Activated CD4-positive, alpha-beta T cell treated with anti-CD3 and anti-CD28 coated beads for 36 hours (primary cell): Measurements from ENCODE around the gene HSPA14. TPM values are rescaled to one million over a fixed set of nuclear protein-coding genes. Genes with fewer than 3 reads are reported as not detected.
A peak's percentile ranks its signal among the peaks of the same experiment; 100 is the strongest.
"Not testable (repeated sequence)": the region's sequence is repeated elsewhere in the genome, so short reads cannot be mapped to it uniquely, and the experiment has no call there.

ENCODE experiments used
- ATAC-seq: fragments of 200-7000 bp; cut with Tn5 transposase; one replicate; pipeline ENCODE4 v1.10.0; 2021; ENCODE audit warnings: mild to moderate bottlenecking, moderate library complexity
- CTCF ChIA-PET: fragments of 350-600 bp; sonication (Branson Sonifier 250); formaldehyde crosslinking; loops from one replicate; lab custom pipeline; 2021; ENCODE audit warnings: antibody characterized with exemption; lab: Charles Lee
- POLR2A ChIA-PET: fragments of 350-600 bp; sonication (Branson Sonifier 250); formaldehyde crosslinking; loops from one replicate; lab custom pipeline; 2021; ENCODE audit warnings: antibody characterized with exemption, inconsistent platforms; lab: Charles Lee
- DNase-seq: peaks from one replicate; pipeline ENCODE4 v3.0.0-alpha.2; 2020
- H3K27ac Mint-ChIP-seq: one replicate; pipeline ENCODE4 v1.8.0; 2021; ENCODE audit warnings: mixed read lengths
- H3K27me3 Mint-ChIP-seq: one replicate; pipeline ENCODE4 v1.8.0; 2021; ENCODE audit warnings: mixed read lengths
- H3K36me3 Mint-ChIP-seq: one replicate; pipeline ENCODE4 v1.8.0; 2021; ENCODE audit warnings: low read depth, mixed read lengths
- H3K4me1 Mint-ChIP-seq: one replicate; pipeline ENCODE4 v1.8.0; 2021; ENCODE audit warnings: mixed read lengths
- H3K4me3 Mint-ChIP-seq: one replicate; pipeline ENCODE4 v1.8.0; 2021; ENCODE audit warnings: mild to moderate bottlenecking, moderate library complexity, mixed read lengths
- H3K9me3 Mint-ChIP-seq: one replicate; pipeline ENCODE4 v1.8.0; 2021; ENCODE audit warnings: low read depth, mixed read lengths
- intact Hi-C, 2 experiments: fragments of 100-400 bp; cut with DNase I in 1 of 2; cut with micrococcal nuclease in 1 of 2; formaldehyde crosslinking; loops; one replicate each; pipeline versions ENCODE4 v1.14.2 to v1.15.1; 2022 to 2024; cut with DNase I, micrococcal nuclease
- total RNA-seq, 2 experiments: library from RNA; stranded (reverse); gene quantifications; one replicate each; pipeline ENCODE4 v1.2.3, GENCODE V29; 2021

Gene HSPA14
- total RNA-seq, 2 experiments from 2014 or later: 26.1 to 36.0 TPM

- no peak for DNase-seq
- CTCF ChIA-PET: interaction anchor here (0.5 to 1.0 kb wide), 3 partner anchors 11 to 574 kb away, joined by 3 to 4 read pairs (median 3); no protein-coding TSS in a partner anchor
- Mint-ChIP-seq H3K27me3 (no peaks in the 10 kb centered on the region), H3K4me1 (no peaks in the 10 kb centered on the region), H3K9me3 (no peaks in the 10 kb centered on the region), H3K4me3 (no peak overlapping the region), H3K36me3 (peaks cover 44% of the 10 kb centered on the region), H3K27ac (no peak overlapping the region)
- POLR2A ChIA-PET: interaction anchor here (0.6 kb wide), 1 partner anchor 17 kb away, joined by 3 read pairs; no protein-coding TSS in a partner anchor
- no peak for ATAC-seq
- intact Hi-C loops: no loop called here
Observed at GRCh38 chr10:14860791-14861190, 22.7 kb downstream of the HSPA14 start.

GRCh38 chr10:14864466-14864865, 26.4 kb downstream of the HSPA14 start:
- H3K4me1 Mint-ChIP-seq, H3K27ac Mint-ChIP-seq, intact Hi-C loops, ATAC-seq, H3K9me3 Mint-ChIP-seq, POLR2A ChIA-PET, CTCF ChIA-PET, H3K27me3 Mint-ChIP-seq, DNase-seq, H3K4me3 Mint-ChIP-seq: not testable (repeated sequence)
- H3K36me3 Mint-ChIP-seq: peaks cover 42% of the 10 kb centered on the region

GRCh38 chr10:14864871-14865270, 26.8 kb downstream of the HSPA14 start:
- H3K27me3 Mint-ChIP-seq, H3K4me1 Mint-ChIP-seq, POLR2A ChIA-PET, H3K9me3 Mint-ChIP-seq, H3K4me3 Mint-ChIP-seq, intact Hi-C loops, DNase-seq, H3K27ac Mint-ChIP-seq, ATAC-seq: not testable (repeated sequence)
- CTCF ChIA-PET: interaction anchor here (0.6 kb wide), 1 partner anchor 18 kb away, joined by 5 read pairs; no protein-coding TSS in a partner anchor
- peaks cover 45% of the 10 kb centered on the region for H3K36me3 Mint-ChIP-seq

GRCh38 chr10:14873090-14873760, 35.1 kb downstream of the HSPA14 start:
- Mint-ChIP-seq H3K27me3 (no peaks in the 10 kb centered on the region), H3K9me3 (no peaks in the 10 kb centered on the region), H3K4me1 (peaks cover 14% of the 10 kb centered on the region), H3K36me3 (peaks cover 9% of the 10 kb centered on the region), H3K27ac (no peak overlapping the region), H3K4me3 (no peak overlapping the region)
- POLR2A ChIA-PET: interaction anchor here (0.6 kb wide), 1 partner anchor 37 kb away, joined by 5 read pairs; no protein-coding TSS in a partner anchor
- ATAC-seq: no peak
- intact Hi-C loops: no loop called here
- CTCF ChIA-PET: interaction anchor here (1.2 kb wide), 1 partner anchor 294 kb away, joined by 3 read pairs; no protein-coding TSS in a partner anchor
- no peak for DNase-seq

GRCh38 chr10:14875941-14876340, 37.8 kb downstream of the HSPA14 start:
- H3K27me3 Mint-ChIP-seq: no peaks in the 10 kb centered on the region

GRCh38 chr10:14876764-14877163, 38.7 kb downstream of the HSPA14 start:
- H3K4me3 Mint-ChIP-seq: peak overlapping the region; percentile 97
- H3K36me3 Mint-ChIP-seq: peaks cover 8% of the 10 kb centered on the region
- no peak overlapping the region for H3K27ac Mint-ChIP-seq
- no peak for ATAC-seq
- intact Hi-C loops: loop anchor here (5.0 kb wide), 3 partner anchors 289 to 1289 kb away; partner anchors contain the start of gene PRPF18 (in 1 of the 2)
- no peaks in the 10 kb centered on the region for H3K9me3 Mint-ChIP-seq
- ChIA-PET CTCF (no interaction called here), POLR2A (no interaction called here)
- H3K4me1 Mint-ChIP-seq: peaks cover 26% of the 10 kb centered on the region
- no peaks in the 10 kb centered on the region for H3K27me3 Mint-ChIP-seq
- no peak for DNase-seq

More at GRCh38 chr10:14875941-14876340, 37.8 kb downstream of the HSPA14 start:
- intact Hi-C loops: loop anchor here (5.0 kb wide), 3 partner anchors 289 to 1289 kb away; partner anchors contain the start of gene PRPF18 (in 1 of the 2)
- H3K4me3 Mint-ChIP-seq: no peak overlapping the region
- ChIA-PET CTCF (interaction anchor here (0.6 kb wide), 1 partner anchor 11 kb away, joined by 3 read pairs; no protein-coding TSS in a partner anchor), POLR2A (no interaction called here)
- no peaks in the 10 kb centered on the region for H3K9me3 Mint-ChIP-seq
- H3K36me3 Mint-ChIP-seq: peaks cover 8% of the 10 kb centered on the region
- no peak for DNase-seq
- H3K27ac Mint-ChIP-seq: no peak overlapping the region
- ATAC-seq: no peak
- H3K4me1 Mint-ChIP-seq: peaks cover 24% of the 10 kb centered on the region

GRCh38 chr10:14878266-14879123, 40.4 kb downstream of the HSPA14 start, which contains the start of gene SUV39H2:
Gene SUV39H2, plus strand, starts transcription at chr10:14878866. Its CDS starts 23 bp downstream, at chr10:14878889.
- Mint-ChIP-seq H3K4me1 (peaks cover 36% of the 10 kb centered on the region), H3K36me3 (peaks cover 19% of the 10 kb centered on the region), H3K4me3 (peak within 1 kb of the TSS; percentile 97), H3K27me3 (no peaks in the 10 kb centered on the region), H3K27ac (peak within 1 kb of the TSS; percentile 93), H3K9me3 (no peaks in the 10 kb centered on the region)
- ChIA-PET POLR2A (interaction anchor here (0.6 to 3.2 kb wide), 11 partner anchors 17 to 693 kb away, joined by 3 to 24 read pairs (median 3); partner anchors contain the start of genes CDNF, DCLRE1C, HSPA14 and MEIG1), CTCF (interaction anchor here (0.7 to 1.2 kb wide), 7 partner anchors 21 to 342 kb away, joined by 3 to 8 read pairs (median 3); partner anchors contain the start of genes CDNF, HSPA14 and MSANTD7)
- DNase-seq (peak; percentile 97), ATAC-seq (peak; percentile 92)
- intact Hi-C loops: loop anchor here (1.0 to 5.0 kb wide), 10 partner anchors 40 to 1291 kb away; partner anchors contain the start of genes CDNF (in 2 of the 2), DCLRE1C (in 2 of the 2), HSPA14 (in 2 of the 2) and MEIG1 (in 2 of the 2)

- DNase-seq (peak; percentile 58), ATAC-seq (peak; percentile 4)
- ChIA-PET CTCF (interaction anchor here (0.7 to 2.2 kb wide), 8 partner anchors 10 to 342 kb away, joined by 3 to 8 read pairs (median 4); partner anchors contain the start of genes CDNF, DCLRE1C, HSPA14 and MSANTD7), POLR2A (interaction anchor here (0.7 to 3.2 kb wide), 9 partner anchors 36 to 694 kb away, joined by 3 to 24 read pairs (median 4); partner anchors contain the start of genes CDNF, DCLRE1C, HSPA14 and MEIG1)
- no peaks in the 10 kb centered on the region for H3K9me3 Mint-ChIP-seq
- no peaks in the 10 kb centered on the region for H3K27me3 Mint-ChIP-seq
- H3K36me3 Mint-ChIP-seq: peaks cover 19% of the 10 kb centered on the region
- peak overlapping the region; percentile 97 for H3K4me3 Mint-ChIP-seq
- peaks cover 35% of the 10 kb centered on the region for H3K4me1 Mint-ChIP-seq
- peak overlapping the region; percentile 90 for H3K27ac Mint-ChIP-seq
- intact Hi-C loops: loop anchor here (5.0 kb wide), 3 partner anchors 292 to 1292 kb away; partner anchors contain the start of gene PRPF18 (in 1 of the 2)
Observed at GRCh38 chr10:14879124-14879927, 41.2 kb downstream of the HSPA14 start.

- Mint-ChIP-seq H3K4me1 (peaks cover 35% of the 10 kb centered on the region), H3K9me3 (no peaks in the 10 kb centered on the region), H3K27ac (peak overlapping the region; percentile 90), H3K4me3 (peak overlapping the region; percentile 97), H3K36me3 (peaks cover 19% of the 10 kb centered on the region), H3K27me3 (no peaks in the 10 kb centered on the region)
- intact Hi-C loops: loop anchor here (5.0 to 10.0 kb wide), 4 partner anchors 293 to 1293 kb away; partner anchors contain the start of gene PRPF18 (in 1 of the 2)
- no peak for ATAC-seq
- no peak for DNase-seq
- CTCF ChIA-PET: interaction anchor here (0.7 to 2.2 kb wide), 5 partner anchors 10 to 83 kb away, joined by 3 to 8 read pairs (median 4); partner anchors contain the start of gene DCLRE1C
- POLR2A ChIA-PET: interaction anchor here (0.7 to 3.2 kb wide), 2 partner anchors 41 to 679 kb away, joined by 3 to 24 read pairs; partner anchors contain the start of genes CDNF, HSPA14 and MSANTD7
Observed at GRCh38 chr10:14879928-14880193, 41.8 kb downstream of the HSPA14 start.

GRCh38 chr10:14880229-14880628, 42.1 kb downstream of the HSPA14 start:
- Mint-ChIP-seq H3K27me3 (no peaks in the 10 kb centered on the region), H3K4me1 (peaks cover 35% of the 10 kb centered on the region), H3K9me3 (no peaks in the 10 kb centered on the region), H3K4me3 (peak overlapping the region; percentile 97), H3K36me3 (peaks cover 19% of the 10 kb centered on the region), H3K27ac (peak overlapping the region; percentile 90)
- intact Hi-C loops: loop anchor here in 1 of 2 experiments (10.0 kb wide), 1 partner anchor 495 kb away; no protein-coding TSS in a partner anchor
- DNase-seq: no peak
- ChIA-PET POLR2A (interaction anchor here (0.7 to 3.2 kb wide), 2 partner anchors 42 to 680 kb away, joined by 3 to 24 read pairs; partner anchors contain the start of genes CDNF, HSPA14 and MSANTD7), CTCF (interaction anchor here (0.7 to 2.2 kb wide), 5 partner anchors 9 to 375 kb away, joined by 3 to 8 read pairs (median 3); partner anchors contain the start of gene DCLRE1C)
- ATAC-seq: no peak
